HL-60/S4 treated with phorbol 12-myristate 13-acetate at 8.2 ng/mL for 4 days and 3 days (cell line): ENCODE results near the gene FAM240B.

Experiments
- in situ Hi-C: fragments of 300-500 bp; cut with MboI; formaldehyde crosslinking; loops from 2 replicates; pipeline ENCODE4 v1.15.0; 2022; ENCODE audit warnings: low sequenced_read_pairs

Gene FAM240B

DNA sequence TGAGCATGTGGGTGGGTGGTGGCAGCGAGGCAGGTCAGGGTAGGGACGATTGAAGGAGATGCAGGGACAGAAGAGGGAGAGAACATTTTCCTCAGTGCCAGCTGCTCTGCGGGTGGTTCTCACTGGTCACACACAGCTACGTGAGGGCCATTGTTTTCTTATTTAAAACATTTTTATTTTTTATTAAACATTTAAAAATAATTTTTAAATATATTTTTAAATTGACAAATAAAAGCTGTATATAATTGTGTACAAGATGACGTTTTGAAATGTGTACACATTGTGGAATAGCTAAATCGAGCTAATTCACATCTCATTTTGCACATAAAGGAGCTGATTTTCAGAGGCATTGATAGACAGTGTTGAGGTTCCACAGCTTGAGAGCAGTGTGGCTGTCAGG is 14.0 kb downstream of the FAM240B start:
- in situ Hi-C loops = no loop called here

DNA sequence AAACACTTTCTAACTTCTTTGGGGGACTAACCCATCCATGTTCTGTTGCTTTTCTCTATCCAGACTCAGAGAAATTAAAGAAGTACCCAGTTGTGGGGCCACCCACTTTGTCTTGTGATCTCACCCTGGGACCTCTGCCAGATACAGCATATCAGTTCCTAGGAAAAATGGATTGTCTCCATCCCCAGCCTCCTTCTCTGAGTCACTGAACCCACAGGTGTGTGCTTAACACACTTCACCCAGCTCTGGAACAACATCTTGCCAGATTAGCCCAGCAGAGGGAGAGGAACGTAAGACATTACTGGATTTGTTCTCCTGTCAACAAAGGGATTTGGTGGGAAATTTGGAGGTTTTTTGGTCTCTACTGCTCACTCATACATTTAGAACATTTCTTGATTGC is 19.2 kb downstream of the FAM240B start:
- in situ Hi-C loops = no loop called here

DNA sequence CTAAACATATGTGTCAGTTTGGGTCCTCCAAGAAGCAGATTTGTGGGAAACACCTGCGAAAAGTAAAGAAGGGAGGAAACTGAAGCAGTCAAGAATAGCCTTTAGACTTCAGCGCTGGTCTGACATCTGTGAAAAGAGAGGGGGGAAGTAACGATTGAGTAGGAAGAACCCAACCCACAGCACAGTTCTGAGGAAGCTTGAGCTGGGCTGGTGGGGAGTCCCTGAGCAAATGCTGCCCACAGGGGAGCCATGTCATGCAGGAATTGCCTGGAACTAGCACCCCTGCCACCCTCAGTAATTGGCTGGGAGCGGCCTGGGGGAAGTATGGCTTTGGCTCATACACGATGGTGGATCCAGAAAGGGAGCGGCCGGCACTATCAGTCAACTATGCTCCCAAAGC is 20.6 kb downstream of the FAM240B start:
- in situ Hi-C loops = no loop called here

DNA sequence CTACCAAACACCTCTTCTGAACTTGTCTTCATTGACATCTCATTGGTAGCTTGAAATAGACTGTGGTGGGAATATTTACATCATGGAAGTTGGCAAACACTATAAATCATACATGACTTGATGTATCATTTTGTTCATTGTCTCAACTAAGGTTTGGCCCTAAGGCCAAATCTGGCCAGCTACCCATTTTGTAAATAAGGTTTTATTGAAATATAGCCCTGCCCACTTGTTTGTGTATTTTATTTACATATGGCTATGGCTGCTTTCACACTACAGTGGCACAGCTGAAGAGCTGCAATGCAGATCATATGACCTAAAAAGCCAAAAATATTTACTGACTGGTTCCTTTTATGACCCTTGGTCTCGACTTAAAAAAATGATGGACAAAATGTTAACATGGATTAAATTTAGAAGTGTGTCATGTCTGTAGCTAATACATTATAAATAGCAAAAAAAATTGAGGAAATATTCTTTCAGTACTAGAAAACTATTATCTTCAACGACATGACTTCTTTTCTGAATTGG is 22.1 kb downstream of the FAM240B start:
- in situ Hi-C loops = no loop called here

DNA sequence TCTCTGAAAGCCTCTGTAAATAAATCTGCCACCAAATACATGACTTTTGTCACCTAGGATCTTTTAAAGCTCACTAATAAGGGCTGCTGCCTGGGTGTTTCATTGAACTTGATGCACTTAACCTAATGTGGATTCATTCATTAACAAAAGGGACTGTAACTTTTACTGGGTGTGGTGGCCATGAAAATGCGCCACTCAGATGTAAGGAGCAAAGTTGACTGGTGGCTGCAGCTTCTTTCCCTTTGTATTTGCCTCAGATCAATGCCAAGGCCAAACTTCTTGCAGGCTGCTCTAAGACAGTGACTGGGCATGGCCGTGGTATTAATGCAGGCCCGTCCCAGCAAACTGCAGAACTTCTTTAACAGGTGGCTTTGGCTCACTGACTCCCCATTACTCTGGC is 22.9 kb downstream of the FAM240B start:
- in situ Hi-C loops = no loop called here

DNA sequence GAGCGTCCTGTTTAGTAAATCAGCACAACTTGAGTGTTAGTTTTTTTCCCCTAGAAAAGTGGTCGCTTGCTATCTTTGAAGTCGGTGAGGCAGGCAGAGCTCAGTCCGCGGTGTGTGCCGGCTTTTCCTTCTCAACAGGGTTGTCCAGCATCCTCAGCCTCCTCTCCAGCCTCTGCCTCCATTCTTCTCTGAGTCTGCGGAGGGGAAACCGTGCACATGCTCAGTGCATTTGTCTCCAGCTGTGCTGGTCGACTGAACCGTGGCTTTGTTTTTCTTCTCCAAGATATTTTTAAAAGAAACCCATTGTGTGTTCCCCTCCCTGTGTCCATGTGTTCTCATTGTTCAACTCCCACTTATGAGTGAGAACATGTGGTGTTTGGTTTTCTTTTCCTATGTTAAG is 25.3 kb downstream of the FAM240B start:
- in situ Hi-C loops = no loop called here

DNA sequence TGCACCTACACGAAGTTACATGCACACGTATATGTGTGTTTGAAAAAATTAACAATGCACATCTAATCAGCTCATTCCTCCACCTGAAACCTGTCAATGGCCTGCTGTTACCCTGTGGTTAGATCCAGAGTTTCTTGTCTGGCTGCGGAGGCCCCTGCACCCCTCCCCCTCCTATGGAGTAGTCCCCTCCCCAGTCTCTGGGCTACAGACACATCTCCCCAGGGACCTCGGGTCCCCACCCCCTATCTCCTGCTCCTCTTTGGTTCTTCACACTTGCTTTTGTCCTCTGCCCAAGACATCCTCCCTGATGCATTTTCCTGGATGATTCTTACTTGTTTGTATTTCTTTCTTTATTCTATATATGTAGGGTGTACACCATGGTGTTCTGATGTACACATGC is 27.2 kb downstream of the FAM240B start:
- in situ Hi-C loops = no loop called here

DNA sequence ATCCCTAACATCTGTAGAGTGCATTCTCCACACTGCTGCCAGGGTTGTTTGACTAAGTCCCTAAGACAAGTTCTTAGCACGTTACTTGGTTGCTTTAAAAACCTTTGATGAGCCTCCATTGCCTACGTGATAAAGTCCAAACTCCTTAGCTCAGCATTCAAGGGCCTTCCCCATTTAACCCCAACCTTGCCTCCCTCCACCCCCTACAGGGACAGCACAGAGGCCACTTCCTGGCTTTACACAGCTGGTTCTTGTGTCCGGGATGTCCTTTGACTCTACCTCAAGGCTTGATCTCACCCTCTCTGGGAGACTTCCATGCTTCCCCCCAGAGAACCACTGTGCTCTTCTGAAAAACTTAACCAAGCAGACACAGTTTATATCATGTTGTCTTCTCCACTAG is 29.4 kb downstream of the FAM240B start:
- in situ Hi-C loops = no loop called here

DNA sequence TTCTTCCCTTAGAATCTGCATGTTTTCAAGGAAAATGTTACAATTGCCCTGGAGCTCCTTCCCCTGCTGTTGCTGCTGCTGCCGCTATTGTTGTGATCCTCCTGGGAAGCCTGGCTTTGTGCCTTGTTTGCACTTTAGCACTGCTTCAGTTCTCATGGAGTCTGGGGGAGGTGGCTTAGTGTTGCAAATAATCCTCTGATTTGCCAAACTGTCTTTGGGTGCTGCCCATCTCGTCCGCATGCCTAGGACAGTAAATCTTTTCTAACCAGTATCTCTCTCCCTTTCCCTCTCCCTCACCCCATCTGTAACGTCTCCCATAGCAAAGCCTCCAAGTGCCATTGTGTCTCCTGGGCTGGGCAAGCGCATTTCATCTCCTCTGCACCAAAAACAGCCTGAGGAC is 30.3 kb downstream of the FAM240B start:
- in situ Hi-C loops = no loop called here

DNA sequence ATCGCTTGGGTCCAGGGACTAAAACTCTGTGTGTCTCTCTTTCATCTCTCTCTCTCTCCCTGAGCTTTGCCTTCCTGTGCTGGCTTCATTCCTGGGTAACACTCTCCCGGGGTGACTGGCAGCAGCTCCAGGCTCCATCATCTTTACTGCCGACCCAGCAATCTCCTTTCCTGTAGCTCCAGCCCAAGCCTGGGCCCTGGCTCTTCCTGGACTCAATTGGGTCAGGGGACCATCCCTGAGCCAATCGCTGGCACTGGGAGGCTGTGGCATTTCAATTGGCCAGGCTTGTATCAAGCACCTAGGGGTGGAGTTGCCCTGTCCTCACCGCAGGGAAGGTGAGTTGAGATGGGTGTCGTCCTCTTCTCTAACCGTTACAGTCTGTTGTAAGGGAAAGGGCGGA is 31.9 kb downstream of the FAM240B start:
- in situ Hi-C loops = no loop called here

DNA sequence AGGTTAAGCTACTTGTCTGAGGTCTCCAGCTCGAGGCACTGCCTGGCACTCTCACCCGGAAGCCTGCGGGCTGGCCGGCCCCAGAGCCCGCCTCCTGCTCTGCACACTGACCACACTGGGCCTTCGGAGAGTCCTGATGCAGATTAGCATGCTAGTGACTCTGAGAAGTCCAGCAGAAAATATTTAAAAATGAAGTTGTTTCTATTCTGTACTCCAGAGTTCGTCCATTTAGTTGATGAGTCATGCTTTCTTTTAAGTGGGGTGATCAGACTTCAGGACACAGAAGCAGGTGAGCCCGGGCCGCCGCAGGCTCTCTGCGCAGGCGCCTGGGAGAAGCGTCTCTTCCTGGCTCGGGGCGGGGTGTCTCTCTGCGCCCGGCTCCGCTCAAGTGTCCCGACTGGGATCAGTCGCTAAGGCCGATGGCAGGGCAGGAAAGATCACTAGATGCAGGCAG is 32.5 kb downstream of the FAM240B start:
- in situ Hi-C loops = no loop called here

DNA sequence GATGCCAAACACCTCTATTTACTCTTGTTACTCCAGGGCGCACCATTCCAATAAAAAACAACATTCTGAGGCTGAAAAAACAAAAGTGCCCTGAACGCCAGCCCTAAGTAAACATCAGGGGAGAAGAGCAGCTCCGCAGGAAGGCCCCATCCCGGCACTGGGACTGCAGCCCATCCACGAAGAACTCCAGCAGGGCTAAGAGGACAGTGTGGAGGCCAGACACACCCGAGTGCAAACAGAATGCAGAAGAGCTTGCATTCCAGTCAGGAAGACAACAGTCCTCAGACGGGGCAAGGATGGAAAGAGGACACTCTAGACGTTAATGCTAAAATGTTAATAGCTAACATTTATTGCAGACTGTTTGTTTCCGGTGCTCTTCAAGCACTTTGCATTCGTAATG is 33.0 kb downstream of the FAM240B start:
- in situ Hi-C loops = no loop called here

DNA sequence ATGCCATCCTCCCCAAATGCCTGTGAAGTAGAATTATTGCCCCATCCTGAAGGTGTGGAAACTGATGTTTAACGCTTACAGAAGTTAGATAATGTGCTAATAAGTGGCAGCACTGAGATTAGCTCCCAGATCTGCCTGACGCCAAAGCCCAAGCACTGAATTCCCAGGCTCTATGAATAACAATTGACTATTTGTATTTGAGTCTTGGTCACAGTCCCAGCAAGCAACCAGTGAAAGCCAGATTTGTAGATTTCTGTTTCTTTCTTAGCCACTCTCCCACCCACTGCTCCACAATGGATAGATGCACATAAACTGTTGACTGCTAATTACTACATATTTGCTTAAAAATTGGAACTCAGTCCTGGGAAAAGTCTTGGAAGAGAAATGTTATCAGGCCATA is 34.4 kb downstream of the FAM240B start:
- in situ Hi-C loops = no loop called here

DNA sequence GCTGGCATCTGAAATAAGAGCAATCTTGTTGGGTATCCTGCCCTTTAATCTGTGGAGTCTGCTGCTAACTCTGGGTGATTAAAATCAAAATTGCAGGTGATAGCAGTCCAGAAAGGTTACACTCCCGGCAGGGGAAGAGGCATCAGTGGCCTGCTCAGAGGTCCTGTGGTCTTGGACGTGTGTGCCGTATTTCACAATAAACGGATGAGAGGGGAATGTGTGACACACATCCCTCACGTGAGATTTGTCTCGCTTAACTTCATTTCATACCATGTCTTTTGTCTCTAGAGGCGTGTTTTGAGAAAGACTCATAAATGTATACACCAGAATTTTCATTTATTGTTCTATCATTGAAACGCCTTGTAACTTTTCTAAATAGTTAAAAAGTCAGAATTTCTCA is 36.6 kb downstream of the FAM240B start:
- in situ Hi-C loops = no loop called here

DNA sequence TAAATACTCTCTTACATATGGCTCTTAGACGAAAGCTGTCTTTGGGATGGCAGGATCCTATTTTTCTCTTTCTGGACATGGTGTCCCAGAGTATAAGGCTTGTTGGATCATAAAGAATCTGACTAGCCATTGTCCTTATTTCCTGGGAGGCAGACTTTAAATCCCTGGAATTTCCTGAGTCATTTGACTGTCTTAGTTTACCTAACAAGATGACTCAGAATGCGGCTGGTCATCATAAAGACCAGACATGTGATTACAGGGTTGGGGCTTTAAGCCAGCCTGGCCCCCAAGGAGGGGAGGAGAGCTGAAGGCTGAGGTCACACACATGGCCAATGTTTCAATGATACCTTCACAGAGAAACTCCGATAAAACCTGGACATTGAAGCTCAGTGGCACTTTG is 37.2 kb downstream of the FAM240B start:
- in situ Hi-C loops = no loop called here

DNA sequence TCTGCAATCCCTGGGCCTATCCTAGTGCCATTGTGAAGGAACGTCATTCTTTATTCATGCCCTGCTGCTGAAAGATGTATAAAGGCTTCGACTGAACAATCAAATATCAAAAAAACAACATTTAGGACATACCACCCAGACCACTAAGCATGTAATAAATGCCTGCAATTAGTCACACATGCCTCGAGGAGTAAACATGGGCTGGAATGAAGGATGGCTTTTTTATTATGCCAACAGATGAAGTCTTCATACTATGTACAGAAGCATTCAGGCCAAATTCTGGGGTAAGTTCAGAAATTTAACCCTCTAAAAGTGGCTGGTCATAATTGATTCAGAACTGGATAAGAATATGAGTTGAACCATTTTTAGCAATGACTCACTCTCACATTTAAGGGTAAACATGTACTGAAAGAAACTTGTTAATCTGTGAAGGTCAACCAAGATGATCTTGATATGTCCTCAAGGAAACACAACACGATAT is 38.1 kb downstream of the FAM240B start:
- in situ Hi-C loops = no loop called here

DNA sequence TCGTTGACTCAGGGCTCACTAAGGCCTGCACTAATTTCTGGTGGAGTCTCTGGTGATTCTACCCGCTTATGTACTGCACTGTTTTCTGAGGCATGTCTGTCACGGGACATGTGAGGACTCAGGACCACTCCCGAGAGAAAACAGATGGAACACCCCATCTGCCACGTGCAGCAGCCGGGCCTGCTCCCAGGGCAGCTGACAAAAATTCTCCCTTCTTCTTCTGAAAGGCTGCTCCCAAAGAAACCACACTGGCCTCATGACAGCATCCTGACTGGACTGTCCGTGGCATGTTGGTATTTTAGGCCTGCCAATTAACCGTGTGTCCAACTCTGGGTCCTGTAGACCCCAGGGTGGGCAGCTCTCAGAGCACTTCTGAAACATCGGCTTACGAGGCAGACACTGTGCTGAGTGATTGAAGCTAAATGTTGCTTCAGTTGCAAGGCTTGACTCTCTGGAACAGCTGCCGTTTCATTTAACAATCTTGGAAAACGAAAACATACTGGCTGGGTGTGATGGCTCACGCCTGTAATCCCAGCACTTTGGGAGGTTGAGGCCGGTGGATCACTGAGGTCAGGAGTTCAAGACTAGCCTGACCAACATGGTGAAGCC is 39.0 kb downstream of the FAM240B start:
- in situ Hi-C loops = no loop called here

DNA sequence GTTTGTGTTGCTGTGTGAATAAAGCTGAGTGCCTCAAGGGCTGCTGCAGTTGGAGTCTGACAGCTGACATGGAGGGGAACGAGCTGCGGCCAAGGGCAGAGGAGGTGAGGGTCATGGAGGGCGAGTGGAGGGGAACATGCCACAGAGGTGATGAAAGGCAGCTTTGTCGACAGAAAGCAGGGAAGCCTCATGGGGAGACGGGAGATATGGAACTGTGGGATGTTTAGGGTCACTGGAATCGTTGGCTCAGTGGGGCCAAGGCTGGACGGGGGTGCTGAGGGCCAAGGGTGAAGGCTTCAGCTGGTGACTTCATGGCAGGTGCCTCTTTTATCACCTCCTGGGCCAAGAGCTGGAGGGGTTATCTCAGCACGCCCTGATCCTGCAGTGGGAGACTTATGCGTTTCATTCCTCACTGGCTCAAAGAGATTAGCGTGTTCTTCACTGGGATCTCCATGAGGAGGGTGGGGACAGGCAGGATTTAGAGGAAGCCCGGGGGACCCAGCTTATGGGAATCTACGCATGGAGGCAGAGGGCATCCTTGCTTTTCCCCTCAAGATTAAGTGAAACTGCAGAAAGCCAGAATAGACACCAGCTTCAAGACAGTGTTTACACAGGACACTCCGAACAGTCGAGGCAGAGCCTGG is 42.2 kb downstream of the FAM240B start:
- in situ Hi-C loops = no loop called here

DNA sequence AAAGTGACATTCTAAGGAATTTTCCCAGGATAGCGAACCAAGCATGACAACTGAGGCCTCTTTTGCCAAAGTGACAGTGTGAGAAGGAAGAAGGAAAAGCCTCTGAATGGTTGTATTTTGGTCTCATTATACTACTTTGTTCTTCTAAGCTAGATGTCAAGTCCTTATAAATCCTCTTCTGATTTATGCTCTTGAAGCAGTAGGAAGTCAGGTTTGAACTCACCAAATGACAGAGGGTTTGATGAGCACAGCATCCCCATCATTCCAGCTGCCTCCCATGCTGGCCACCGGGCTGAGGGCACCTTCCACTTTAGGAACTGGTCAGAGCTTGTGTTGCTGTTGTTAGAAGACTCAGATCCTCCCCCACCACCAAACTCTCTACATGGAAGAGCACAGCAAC is 44.1 kb downstream of the FAM240B start:
- in situ Hi-C loops = no loop called here

DNA sequence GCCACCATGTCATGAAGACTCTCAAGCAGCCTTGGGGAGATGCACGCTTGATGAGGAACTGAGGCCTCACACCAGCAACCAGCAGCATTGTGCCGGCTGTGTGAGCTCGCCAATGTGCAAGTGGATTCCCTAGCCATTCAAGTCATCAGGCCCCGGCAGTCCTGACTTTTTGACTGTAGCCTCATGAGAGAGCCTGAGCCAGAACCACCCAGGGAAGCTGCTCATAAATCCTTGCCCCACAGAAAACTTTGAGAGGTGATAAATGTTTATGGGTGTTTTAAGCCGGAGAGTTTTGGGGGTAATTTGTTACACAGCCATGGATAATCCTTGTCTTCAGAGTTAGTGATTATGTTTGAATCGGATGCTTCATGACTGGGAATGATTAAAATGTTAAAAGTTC is 44.7 kb downstream of the FAM240B start:
- in situ Hi-C loops = no loop called here

DNA sequence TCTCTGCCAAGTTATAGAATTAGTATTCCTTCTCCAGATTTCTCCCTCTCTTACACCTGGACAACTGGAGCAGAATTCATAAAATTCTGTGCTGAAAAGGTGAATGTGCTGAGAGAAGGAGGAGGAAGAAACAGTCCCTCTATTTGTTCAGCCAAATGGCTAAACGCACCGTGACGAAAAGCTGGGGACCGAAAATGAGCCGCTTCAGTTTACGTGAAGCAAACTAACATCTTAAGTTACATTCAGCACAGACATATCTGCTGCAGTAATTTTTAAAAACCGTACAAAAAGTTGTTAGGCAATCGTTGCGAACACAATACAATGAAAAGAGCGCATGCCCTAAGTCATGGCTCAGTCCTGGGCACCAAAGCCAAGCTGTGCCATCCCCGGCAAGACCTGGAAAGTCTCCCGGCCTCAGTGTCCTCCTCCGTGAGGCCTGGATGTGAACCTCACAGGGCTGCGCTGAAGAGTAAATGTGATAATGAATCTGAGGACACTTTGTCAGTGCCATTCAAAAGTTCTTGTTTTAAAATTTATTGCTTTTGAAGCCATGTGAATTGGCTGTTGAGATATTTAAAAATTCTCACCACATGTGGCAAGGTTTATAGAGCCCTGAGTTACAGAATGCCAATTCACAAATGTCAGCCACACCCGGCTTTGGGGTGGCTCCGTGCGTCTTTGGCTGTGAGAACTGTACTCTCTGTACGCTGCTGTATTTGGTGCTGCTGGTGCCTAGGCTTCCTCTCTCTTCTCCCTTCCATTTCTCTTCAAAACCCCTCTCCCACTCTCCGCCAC is 46.3 kb downstream of the FAM240B start:
- in situ Hi-C loops = loop anchor here (25.0 kb wide), 1 partner anchor 111 kb away; no protein-coding TSS in a partner anchor

DNA sequence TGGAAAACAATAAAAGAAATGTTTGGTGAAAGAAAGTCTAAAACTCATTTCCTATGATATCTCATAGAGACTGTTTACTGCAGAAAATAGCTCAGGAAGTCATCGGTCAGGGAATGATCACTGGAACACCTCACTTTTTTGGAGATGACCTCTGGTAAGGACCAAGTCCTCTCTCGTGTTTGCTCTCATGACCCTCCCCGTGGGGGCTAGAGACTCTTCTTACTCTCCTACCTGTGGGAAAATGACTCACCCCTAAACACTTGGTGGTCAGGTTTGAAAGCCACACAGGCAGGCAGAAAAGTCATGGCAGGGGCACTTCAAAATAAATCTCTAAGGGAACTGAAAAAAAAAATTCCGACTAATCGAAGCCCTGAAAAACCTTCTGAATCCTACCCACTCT is 48.2 kb downstream of the FAM240B start:
- in situ Hi-C loops = loop anchor here (25.0 kb wide), 1 partner anchor 109 kb away; no protein-coding TSS in a partner anchor
